GM23248 (cell line): ENCODE measurements around the gene INPP5J. TPM values are rescaled to one million over a fixed set of nuclear protein-coding genes. Genes with fewer than 3 reads are reported as not detected.

Experiments used
- DNase-seq: peaks from one replicate; pipeline ENCODE4 v3.0.0-alpha.2; 2015
- H2AFZ ChIP-seq: fragments of 200-600 bp; sonication (generic); 2 replicates; pipeline ENCODE4 v1.6.1; 2016; ENCODE audit warnings: antibody characterized with exemption
- H3F3A ChIP-seq: fragments of 200-600 bp; sonication (generic); 2 replicates; pipeline ENCODE4 v1.6.1; 2016; ENCODE audit warnings: mild to moderate bottlenecking, antibody characterized with exemption, mixed run types; ENCODE audit not compliant: insufficient read depth
- H3K27ac ChIP-seq: fragments of 200-600 bp; sonication (generic); 2 replicates; pipeline ENCODE4 v1.5.1; 2016; ENCODE audit warnings: mild to moderate bottlenecking
- H3K27me3 ChIP-seq: fragments of 200-600 bp; sonication (generic); replicated peaks from 2 replicates; pipeline ENCODE4 v1.6.1; 2016; ENCODE audit warnings: mild to moderate bottlenecking; ENCODE audit not compliant: insufficient read depth
- H3K36me3 ChIP-seq: fragments of 200-600 bp; sonication (generic); 2 replicates; pipeline ENCODE4 v1.6.1; 2016; ENCODE audit warnings: low read depth, mild to moderate bottlenecking
- H3K4me1 ChIP-seq: fragments of 200-600 bp; sonication (generic); 2 replicates; pipeline ENCODE4 v1.6.1; 2016; ENCODE audit warnings: mild to moderate bottlenecking; ENCODE audit not compliant: insufficient read depth
- H3K4me2 ChIP-seq: fragments of 200-600 bp; sonication (generic); one replicate; pipeline ENCODE4 v1.6.1; 2016; ENCODE audit warnings: mild to moderate bottlenecking; ENCODE audit not compliant: unreplicated experiment
- H3K4me3 ChIP-seq: fragments of 200-600 bp; sonication (generic); 2 replicates; pipeline ENCODE4 v1.5.1; 2016; ENCODE audit warnings: mild to moderate bottlenecking
- H3K79me2 ChIP-seq: fragments of 200-600 bp; sonication (generic); 2 replicates; pipeline ENCODE4 v1.6.1; 2016; ENCODE audit warnings: mild to moderate bottlenecking; ENCODE audit not compliant: insufficient read depth
- H3K9ac ChIP-seq: fragments of 200-600 bp; sonication (generic); 2 replicates; pipeline ENCODE4 v1.6.1; 2016; ENCODE audit warnings: mild to moderate bottlenecking
- H3K9me2 ChIP-seq: fragments of 200-600 bp; sonication (generic); 2 replicates; pipeline ENCODE4 v1.6.1; 2016; ENCODE audit warnings: mixed run types, mild to moderate bottlenecking, moderate library complexity; ENCODE audit not compliant: insufficient read depth
- H3K9me3 ChIP-seq: fragments of 200-600 bp; sonication (generic); one replicate; pipeline ENCODE4 v1.6.1; 2017; ENCODE audit warnings: low read depth
- H4K20me1 ChIP-seq: fragments of 200-600 bp; sonication (generic); 2 replicates; pipeline ENCODE4 v1.6.0; 2016; ENCODE audit not compliant: insufficient read depth
- EZH2 ChIP-seq: fragments of 200-600 bp; sonication (generic); IDR thresholded peaks from 2 replicates; pipeline ENCODE4 v1.6.1; 2018; ENCODE audit warnings: antibody characterized with exemption, mild to moderate bottlenecking; ENCODE audit not compliant: insufficient read depth, poor library complexity, severe bottlenecking
- EZH2phosphoT487 ChIP-seq: fragments of 200-600 bp; sonication (generic); IDR thresholded peaks from 2 replicates; pipeline ENCODE4 v1.6.1; 2018; ENCODE audit warnings: antibody characterized with exemption, moderate library complexity, mild to moderate bottlenecking, low read depth; ENCODE audit not compliant: insufficient read depth
- WGBS, 2 experiments: methylation state at CpG; one replicate each; pipeline ENCODE4 v1.1.6; 2015 to 2017; ENCODE audit warnings: low lambda C conversion rate in 2 of 2, low coverage in 1 of 2; ENCODE audit errors: missing lambda C conversion rate in 2 of 2; 5-methylcytosine and 5-hydroxymethylcytosine counted together
- in situ Hi-C: fragments of 300-500 bp; cut with MboI; formaldehyde crosslinking; loops from 2 replicates; pipeline ENCODE4 v1.15.0; 2020
- polyA plus RNA-seq: library from polyadenylated mRNA; unstranded; fragments of >200 nt; fragmentation: Nextera tagmentation; extraction: Ambion mirVana; gene quantifications from 2 replicates; pipeline ENCODE4 v1.2.1, GENCODE V29; 2016
- total RNA-seq: library from RNA; depleted of rRNA; stranded (reverse); fragments of >200 nt; shearing (Covaris generic); gene quantifications from 2 replicates; pipeline ENCODE4 v1.2.3, GENCODE V29; 2014

The INPP5J gene
- total and polyA plus RNA-seq, 2 experiments from 2014 or later = 0.26 TPM; not detected in 1

DNA sequence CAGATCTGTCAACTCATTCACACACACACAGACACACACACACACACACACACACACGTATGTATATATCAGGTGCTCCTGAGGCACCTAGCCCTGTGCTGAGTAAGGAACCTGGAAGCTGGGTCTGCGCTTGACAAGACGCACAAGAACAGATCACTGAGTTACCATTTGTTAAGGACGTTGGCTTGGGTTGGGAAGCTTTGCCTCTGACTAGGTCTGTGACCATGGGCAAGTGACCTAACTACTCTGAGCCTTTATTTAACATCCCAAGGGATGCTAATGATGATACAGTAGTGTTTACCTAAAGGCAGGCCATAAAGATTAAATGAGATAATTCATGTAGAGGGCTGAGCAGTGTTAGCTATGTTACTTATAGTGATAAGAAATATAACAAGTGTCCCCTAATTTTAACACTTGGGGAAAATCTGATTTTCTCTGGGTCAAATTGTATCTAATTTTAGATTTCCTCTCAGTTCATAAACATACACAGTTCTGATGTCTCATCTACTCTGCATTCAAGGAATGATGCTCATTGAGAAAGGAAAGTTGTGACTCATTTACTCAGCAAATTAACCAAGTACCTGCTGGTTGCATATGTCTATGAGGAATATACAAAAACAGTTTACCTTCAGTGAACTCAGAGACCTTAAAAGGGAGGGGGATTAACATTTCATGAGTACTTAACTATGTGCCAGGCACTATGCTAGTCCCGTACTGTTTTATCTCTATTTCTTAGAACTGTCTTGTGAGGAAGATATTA, 50.8 kb downstream of the INPP5J start:
- Histone ChIP-seq H3K9me2 (no peaks in the 10 kb centered on the region), H3K4me3 (peak overlapping the region; percentile 14), H3K9me3 (no peaks in the 10 kb centered on the region), H3F3A (peaks cover 60% of the 10 kb centered on the region), H3K36me3 (no peaks in the 10 kb centered on the region), H3K4me2 (peak overlapping the region; percentile 67), H3K9ac (peak overlapping the region; percentile 36), H4K20me1 (no peaks in the 10 kb centered on the region), H3K4me1 (peaks cover 69% of the 10 kb centered on the region), H2AFZ (no peak overlapping the region), H3K79me2 (peaks cover 80% of the 10 kb centered on the region), H3K27me3 (no peaks in the 10 kb centered on the region), H3K27ac (peak overlapping the region; percentile 82)
- in situ Hi-C loops = no loop called here
- WGBS, 2 experiments = 21 to 23% methylated on average over 5 of the region's 5 CpGs
- DNase-seq = peak; percentile 93
- TF ChIP-seq EZH2 (no peak), EZH2phosphoT487 (no peak)

DNA sequence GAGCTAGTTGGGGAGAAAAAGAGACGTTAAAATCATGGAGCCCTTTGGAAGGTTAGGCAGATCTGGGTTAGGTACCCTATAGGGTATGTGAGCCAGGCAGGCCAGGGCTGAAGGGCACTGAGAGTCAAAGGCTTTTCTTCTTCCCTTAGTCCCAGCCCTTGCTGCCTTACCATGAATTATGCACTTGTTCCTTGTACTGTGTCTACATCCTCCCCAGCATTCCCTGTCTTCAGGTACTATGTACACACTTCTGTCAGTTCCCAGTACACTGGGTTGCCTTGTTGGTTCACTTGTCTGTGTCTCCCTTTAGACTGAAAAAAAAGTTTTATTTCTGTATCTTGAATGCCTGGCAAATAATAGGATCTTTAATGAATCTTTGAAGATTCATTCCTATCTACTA, 54.2 kb downstream of the INPP5J start:
- no peak for DNase-seq
- Histone ChIP-seq H3F3A (peaks cover 63% of the 10 kb centered on the region), H3K27ac (peak overlapping the region; percentile 75), H4K20me1 (no peaks in the 10 kb centered on the region), H2AFZ (no peak overlapping the region), H3K79me2 (peaks cover 78% of the 10 kb centered on the region), H3K9ac (peak overlapping the region; percentile 4; the same call in 1 of the 2 replicates), H3K36me3 (no peaks in the 10 kb centered on the region), H3K4me2 (peak overlapping the region; percentile 17), H3K9me3 (no peaks in the 10 kb centered on the region), H3K4me3 (no peak overlapping the region), H3K9me2 (no peaks in the 10 kb centered on the region), H3K4me1 (peaks cover 69% of the 10 kb centered on the region), H3K27me3 (no peaks in the 10 kb centered on the region)
- in situ Hi-C loops = no loop called here
- WGBS, 2 experiments = 95 to 100% methylated on average over 1 of the region's 1 CpG
- TF ChIP-seq EZH2phosphoT487 (no peak), EZH2 (no peak)

DNA sequence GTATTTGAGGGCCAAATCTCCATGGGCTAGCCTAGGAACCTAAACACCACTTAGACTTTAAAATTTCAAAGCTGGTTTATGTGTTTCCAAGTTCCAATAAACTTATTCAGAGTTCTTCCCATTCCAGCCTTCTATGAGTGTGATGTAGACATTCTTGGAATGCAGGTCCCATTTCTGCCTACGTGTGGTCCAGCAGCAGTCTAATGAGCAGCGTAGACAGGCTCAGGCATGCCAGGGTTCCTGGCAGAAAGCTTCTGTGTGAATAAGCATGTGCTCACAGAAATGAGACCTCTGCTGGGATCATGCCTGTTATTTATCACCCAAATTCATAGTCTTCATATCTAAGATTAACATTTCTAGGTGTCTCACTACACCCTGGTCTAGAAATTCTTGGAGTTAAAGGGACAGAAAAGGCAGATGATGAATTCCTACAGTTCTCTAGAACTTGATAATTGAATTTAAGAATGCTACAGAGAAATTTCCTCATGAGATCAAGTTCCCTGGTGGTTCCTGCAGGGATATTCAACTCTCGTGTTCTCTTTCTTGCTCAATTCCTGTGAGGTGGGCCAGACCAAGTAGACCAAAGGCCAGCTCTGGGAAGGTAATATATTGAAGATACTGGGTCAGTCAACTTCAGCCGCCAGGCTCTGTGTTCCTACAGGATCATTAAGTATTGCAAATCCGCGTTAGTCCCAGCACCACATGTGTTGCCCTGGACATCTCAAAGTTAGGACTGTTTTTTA, 54.8 kb downstream of the INPP5J start:
- peak overlapping the region; percentile 39 for H3K9ac ChIP-seq
- peaks cover 57% of the 10 kb centered on the region for H3F3A ChIP-seq
- no peaks in the 10 kb centered on the region for H3K9me3 ChIP-seq
- H3K4me1 ChIP-seq = peaks cover 62% of the 10 kb centered on the region
- 41 to 45% methylated on average over 6 of the region's 6 CpGs for WGBS, 2 experiments
- H3K36me3 ChIP-seq = no peaks in the 10 kb centered on the region
- no peak overlapping the region for H2AFZ ChIP-seq
- in situ Hi-C loops = no loop called here
- TF ChIP-seq EZH2 (no peak), EZH2phosphoT487 (no peak)
- no peaks in the 10 kb centered on the region for H4K20me1 ChIP-seq
- peak overlapping the region; percentile 39 for H3K4me2 ChIP-seq
- H3K79me2 ChIP-seq = peaks cover 78% of the 10 kb centered on the region
- H3K27ac ChIP-seq = peak overlapping the region; percentile 75
- no peak overlapping the region for H3K4me3 ChIP-seq
- H3K27me3 ChIP-seq = no peaks in the 10 kb centered on the region
- DNase-seq = peak; percentile 96
- no peaks in the 10 kb centered on the region for H3K9me2 ChIP-seq

DNA sequence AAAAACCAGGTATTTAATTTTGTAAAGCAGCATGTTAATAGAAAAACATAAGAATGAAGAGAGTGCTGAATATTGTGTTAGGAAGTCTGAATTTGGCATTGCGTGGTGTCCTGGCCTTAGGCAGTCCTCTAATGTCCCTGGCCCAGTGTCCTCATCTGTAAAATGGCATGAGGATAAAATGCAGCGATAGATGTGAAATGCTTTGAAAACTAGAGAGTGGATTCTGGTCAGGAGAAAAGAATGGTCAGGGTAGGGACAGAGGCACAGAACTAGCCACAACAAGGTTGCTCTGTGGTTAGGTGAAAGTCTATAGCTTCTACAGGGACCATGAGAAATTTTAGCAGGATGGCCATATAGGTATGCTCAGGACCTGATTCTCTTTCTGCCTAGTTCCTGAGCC, 56.1 kb downstream of the INPP5J start:
- 98 to 100% methylated on average over 2 of the region's 2 CpGs for WGBS, 2 experiments
- peaks cover 78% of the 10 kb centered on the region for H3K79me2 ChIP-seq
- in situ Hi-C loops = no loop called here

More for the DNA sequence above, 56.1 kb downstream of the INPP5J start:
- no peak overlapping the region for H3K4me2 ChIP-seq
- H3K9ac ChIP-seq = no peak overlapping the region
- H3K27me3 ChIP-seq = no peaks in the 10 kb centered on the region
- no peaks in the 10 kb centered on the region for H3K9me3 ChIP-seq
- H3K9me2 ChIP-seq = no peaks in the 10 kb centered on the region
- no peaks in the 10 kb centered on the region for H3K36me3 ChIP-seq
- H4K20me1 ChIP-seq = no peaks in the 10 kb centered on the region
- TF ChIP-seq EZH2 (no peak), EZH2phosphoT487 (no peak)
- no peak for DNase-seq
- peak overlapping the region; percentile 75 for H3K27ac ChIP-seq
- H3K4me3 ChIP-seq = no peak overlapping the region
- peaks cover 44% of the 10 kb centered on the region for H3F3A ChIP-seq
- H3K4me1 ChIP-seq = peaks cover 52% of the 10 kb centered on the region
- no peak overlapping the region for H2AFZ ChIP-seq
